Ectodermal cell (in vitro differentiated cells): ENCODE results near the gene TNN. TPM values are rescaled to one million over a fixed set of nuclear protein-coding genes. Genes with fewer than 3 reads are reported as not detected.
"Not testable (repeated sequence)": the region's sequence is repeated elsewhere in the genome, so short reads cannot be mapped to it uniquely, and the experiment has no call there.

Experiments
- H3K27ac ChIP-seq: 2 replicates; pipeline ENCODE4 v1.7.0; 2013; ENCODE audit warnings: mild to moderate bottlenecking, low read depth, low read length; ENCODE audit not compliant: insufficient read depth, poor library complexity, severe bottlenecking
- H3K27me3 ChIP-seq: 2 replicates; pipeline ENCODE4 v1.7.0; 2013; ENCODE audit warnings: mild to moderate bottlenecking, low read length; ENCODE audit not compliant: insufficient read depth, control insufficient read depth, poor library complexity, severe bottlenecking
- H3K36me3 ChIP-seq: one replicate; pipeline ENCODE4 v1.7.0; 2013; ENCODE audit warnings: low read length; ENCODE audit not compliant: control insufficient read depth, insufficient read depth
- H3K4me1 ChIP-seq: one replicate; pipeline ENCODE4 v1.7.0; 2013; ENCODE audit warnings: low read length; ENCODE audit not compliant: control insufficient read depth, insufficient read depth
- H3K4me3 ChIP-seq: 2 replicates; pipeline ENCODE4 v1.7.0; 2013; ENCODE audit warnings: low read depth, low read length, control low read depth; ENCODE audit not compliant: insufficient read depth
- H3K9me3 ChIP-seq: 2 replicates; pipeline ENCODE4 v1.7.0; 2013; ENCODE audit warnings: mild to moderate bottlenecking, low read length, moderate library complexity; ENCODE audit not compliant: control insufficient read depth
- WGBS, 2 experiments: methylation state at CpG; one replicate each; pipeline ENCODE4 v1.1.7; 2013; ENCODE audit warnings: missing lambda C conversion rate in 2 of 2; 5-methylcytosine and 5-hydroxymethylcytosine counted together
- polyA plus RNA-seq, 4 experiments: library from polyadenylated mRNA; stranded (reverse); fragments of 50-300 nt; gene quantifications; one replicate each; pipeline ENCODE4 v1.2.3, GENCODE V29; 2013

The TNN gene, protein sequence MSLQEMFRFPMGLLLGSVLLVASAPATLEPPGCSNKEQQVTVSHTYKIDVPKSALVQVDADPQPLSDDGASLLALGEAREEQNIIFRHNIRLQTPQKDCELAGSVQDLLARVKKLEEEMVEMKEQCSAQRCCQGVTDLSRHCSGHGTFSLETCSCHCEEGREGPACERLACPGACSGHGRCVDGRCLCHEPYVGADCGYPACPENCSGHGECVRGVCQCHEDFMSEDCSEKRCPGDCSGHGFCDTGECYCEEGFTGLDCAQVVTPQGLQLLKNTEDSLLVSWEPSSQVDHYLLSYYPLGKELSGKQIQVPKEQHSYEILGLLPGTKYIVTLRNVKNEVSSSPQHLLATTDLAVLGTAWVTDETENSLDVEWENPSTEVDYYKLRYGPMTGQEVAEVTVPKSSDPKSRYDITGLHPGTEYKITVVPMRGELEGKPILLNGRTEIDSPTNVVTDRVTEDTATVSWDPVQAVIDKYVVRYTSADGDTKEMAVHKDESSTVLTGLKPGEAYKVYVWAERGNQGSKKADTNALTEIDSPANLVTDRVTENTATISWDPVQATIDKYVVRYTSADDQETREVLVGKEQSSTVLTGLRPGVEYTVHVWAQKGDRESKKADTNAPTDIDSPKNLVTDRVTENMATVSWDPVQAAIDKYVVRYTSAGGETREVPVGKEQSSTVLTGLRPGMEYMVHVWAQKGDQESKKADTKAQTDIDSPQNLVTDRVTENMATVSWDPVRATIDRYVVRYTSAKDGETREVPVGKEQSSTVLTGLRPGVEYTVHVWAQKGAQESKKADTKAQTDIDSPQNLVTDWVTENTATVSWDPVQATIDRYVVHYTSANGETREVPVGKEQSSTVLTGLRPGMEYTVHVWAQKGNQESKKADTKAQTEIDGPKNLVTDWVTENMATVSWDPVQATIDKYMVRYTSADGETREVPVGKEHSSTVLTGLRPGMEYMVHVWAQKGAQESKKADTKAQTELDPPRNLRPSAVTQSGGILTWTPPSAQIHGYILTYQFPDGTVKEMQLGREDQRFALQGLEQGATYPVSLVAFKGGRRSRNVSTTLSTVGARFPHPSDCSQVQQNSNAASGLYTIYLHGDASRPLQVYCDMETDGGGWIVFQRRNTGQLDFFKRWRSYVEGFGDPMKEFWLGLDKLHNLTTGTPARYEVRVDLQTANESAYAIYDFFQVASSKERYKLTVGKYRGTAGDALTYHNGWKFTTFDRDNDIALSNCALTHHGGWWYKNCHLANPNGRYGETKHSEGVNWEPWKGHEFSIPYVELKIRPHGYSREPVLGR (N-terminal part only)
- 0.56 TPM for polyA plus RNA-seq (2013, experiment 1 of 4)
- 0.32 TPM for polyA plus RNA-seq (2013, experiment 2 of 4)
- 0.32 TPM for polyA plus RNA-seq (2013, experiment 3 of 4)
- polyA plus RNA-seq (2013, experiment 4 of 4), result 0.32 TPM

DNA sequence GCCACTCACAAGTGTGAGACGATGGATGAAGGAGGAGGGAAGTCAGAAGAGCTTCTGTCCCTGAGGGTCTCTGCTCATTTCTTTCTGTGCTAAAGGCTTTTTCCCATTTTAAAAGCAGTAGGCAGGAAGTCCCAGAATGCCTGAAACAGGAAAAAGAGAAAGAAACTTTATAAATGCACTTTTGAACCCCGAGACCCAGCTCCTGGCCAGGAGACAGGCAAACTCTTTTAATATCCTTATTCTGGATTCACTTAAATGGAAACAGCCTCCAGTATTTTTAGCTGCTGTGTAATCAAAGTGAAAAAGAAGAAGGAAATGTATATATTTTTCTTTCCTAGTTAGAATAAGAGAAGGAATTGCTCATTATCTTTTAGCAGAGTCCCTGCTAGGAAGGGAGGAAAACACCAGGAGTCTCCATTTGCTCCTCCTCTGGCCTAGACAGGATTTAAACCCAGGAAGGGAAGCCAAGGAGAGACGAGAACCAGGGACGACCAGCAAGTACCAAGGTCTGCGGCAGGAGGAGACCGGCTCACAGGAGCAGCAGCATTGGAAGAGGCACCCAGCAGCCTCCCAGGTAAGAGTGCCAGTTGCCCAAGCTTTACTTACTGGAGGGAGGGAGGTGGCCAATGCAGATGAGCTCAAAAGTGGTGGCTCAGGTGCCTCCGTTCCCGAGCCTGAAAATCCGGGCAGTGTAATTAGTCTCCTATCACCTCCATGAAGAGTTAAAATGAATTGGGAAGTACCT, at the start of gene TNN:
TNN (plus strand) TSS at position 472 of the 745 bp plus-strand sequence. CDS start 9,586 bp downstream, outside the sequence.
- H3K4me3 ChIP-seq, result no peak within 1 kb of the TSS
- H3K4me1 ChIP-seq, result no peaks in the 10 kb centered on the region
- 85 to 87% methylated on average over 9 of the region's 9 CpGs for WGBS, 2 experiments
- H3K9me3 ChIP-seq, result no peaks in the 10 kb centered on the region
- no peaks in the 10 kb centered on the region for H3K27me3 ChIP-seq
- H3K27ac ChIP-seq, result no peak within 1 kb of the TSS
- H3K36me3 ChIP-seq, result no peaks in the 10 kb centered on the region

DNA sequence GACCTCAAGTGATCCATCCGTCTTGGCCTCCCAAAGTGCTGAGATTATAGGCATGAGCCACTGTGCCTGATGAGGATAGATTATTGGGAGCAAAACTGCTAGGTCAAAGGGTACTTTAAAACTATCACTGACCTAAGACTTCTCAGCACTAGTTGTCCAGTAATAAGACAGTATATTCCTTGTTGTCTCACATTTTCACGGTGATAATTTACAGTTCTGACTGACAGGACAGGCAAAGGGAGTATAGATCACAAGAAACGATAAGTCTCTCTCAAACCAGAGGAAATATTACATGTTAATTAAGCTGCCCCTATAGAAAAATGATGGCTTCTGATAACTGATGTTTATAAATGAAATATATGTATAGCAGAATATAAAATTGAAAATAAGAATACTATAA, 48.1 kb upstream of the TNN start:
- no peak overlapping the region for H3K27ac ChIP-seq
- WGBS, 2 experiments, result 91 to 94% methylated on average over 2 to 3 of the region's 3 CpGs
- H3K36me3 ChIP-seq, result peaks cover 5% of the 10 kb centered on the region
- no peaks in the 10 kb centered on the region for H3K27me3 ChIP-seq
- no peaks in the 10 kb centered on the region for H3K4me1 ChIP-seq
- no peaks in the 10 kb centered on the region for H3K9me3 ChIP-seq
- H3K4me3 ChIP-seq, result no peak overlapping the region

DNA sequence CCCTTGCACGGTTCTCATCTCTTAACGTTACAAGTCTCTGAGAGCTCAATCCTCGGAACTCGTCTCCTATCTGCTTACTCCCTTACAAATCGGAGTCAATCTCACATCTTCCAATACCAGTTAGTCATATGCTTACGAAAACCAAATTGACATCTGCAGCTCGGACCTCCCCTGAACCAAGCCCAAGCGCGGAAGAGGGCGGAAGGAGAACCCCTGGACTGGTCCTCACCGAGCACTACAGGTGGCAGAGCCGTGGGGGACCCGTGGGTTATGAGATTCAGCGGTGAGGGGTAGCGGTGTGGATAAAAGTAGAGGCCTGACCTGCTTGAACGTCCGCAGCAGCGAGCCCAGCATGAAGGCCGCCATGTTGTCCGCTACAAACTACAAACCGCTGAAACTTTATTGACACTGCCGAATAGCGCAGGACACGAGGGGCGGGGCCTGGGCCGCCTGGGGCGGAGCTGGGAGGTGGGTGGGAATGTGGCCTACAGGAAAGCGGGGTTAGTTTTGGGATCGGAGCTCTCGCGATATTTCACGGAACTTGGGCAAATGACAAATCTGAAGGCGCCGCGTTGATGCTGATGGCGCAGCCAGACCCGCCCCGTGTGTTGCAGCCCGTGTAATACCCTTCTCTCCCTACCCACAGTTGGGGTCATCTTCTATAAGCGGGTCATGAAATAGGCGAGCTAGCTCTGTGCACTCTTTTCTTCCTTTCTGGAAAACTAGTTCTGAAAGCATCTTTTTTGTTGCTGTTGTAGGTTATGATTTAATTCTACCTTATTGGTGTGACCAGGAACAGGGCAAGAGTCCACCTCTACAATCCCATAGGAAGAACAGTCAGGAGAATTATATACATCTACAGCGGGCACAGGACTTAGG, 44.4 kb upstream of the TNN start, which contains the start of gene MRPS14:
MRPS14 (minus strand) TSS at position 383 of the 879 bp plus-strand sequence; CDS start at position 366, 17 bp downstream.
- no peaks in the 10 kb centered on the region for H3K4me1 ChIP-seq
- no peaks in the 10 kb centered on the region for H3K27me3 ChIP-seq
- H3K4me3 ChIP-seq, result peak within 1 kb of the TSS; percentile 66
- H3K27ac ChIP-seq, result peak within 1 kb of the TSS; percentile 78
- H3K36me3 ChIP-seq, result no peaks in the 10 kb centered on the region
- WGBS, 2 experiments, result 5% methylated on average over 42 of the region's 42 CpGs
- H3K9me3 ChIP-seq, result no peaks in the 10 kb centered on the region

DNA sequence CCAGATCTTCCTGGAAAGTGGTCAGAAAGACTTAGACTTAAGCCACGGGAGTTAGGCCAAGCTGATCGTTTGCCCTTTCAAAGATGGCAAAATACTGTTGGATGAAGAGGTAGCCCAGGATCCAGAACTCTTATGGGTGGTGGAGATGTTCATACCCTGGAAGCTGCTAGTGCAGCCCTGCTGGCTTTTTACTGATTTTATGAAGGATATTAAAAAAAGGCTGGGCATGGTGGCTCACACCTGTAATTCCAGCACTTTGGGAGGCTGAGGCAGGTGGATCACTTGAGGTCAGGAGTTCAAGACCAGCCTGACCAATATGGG, 43.8 kb upstream of the TNN start:
- H3K27me3 ChIP-seq, H3K4me1 ChIP-seq, H3K9me3 ChIP-seq, H3K36me3 ChIP-seq: not testable (repeated sequence)
- Histone ChIP-seq H3K27ac (peak overlapping the region; percentile 78), H3K4me3 (peak overlapping the region; percentile 66)
- WGBS, 2 experiments, result 96% methylated on average over 2 of the region's 2 CpGs

DNA sequence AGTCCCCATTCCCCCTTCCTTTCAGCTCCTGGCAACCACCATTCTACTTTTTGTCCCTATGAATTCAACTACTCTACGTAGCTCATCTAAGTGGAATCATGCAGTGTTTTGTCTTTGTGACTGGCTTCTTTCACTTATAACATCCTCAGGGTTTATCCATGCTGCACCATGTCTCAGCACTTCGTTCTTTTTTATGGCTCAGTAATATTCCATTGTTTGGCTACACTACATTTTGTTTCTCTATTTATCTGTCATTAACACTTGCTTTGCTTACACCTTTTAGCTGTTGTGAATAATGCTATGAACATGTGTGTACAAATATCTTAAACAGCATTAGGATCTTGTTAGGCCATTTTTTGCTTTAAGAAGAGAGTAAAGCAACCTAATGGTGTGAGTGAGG, 42.9 kb upstream of the TNN start:
- H3K9me3 ChIP-seq, result no peaks in the 10 kb centered on the region
- H3K4me3 ChIP-seq, result no peak overlapping the region
- no peaks in the 10 kb centered on the region for H3K36me3 ChIP-seq
- H3K27ac ChIP-seq, result no peak overlapping the region
- H3K27me3 ChIP-seq, result no peaks in the 10 kb centered on the region
- WGBS, 2 experiments, result 87 to 96% methylated on average over 2 of the region's 2 CpGs
- no peaks in the 10 kb centered on the region for H3K4me1 ChIP-seq

DNA sequence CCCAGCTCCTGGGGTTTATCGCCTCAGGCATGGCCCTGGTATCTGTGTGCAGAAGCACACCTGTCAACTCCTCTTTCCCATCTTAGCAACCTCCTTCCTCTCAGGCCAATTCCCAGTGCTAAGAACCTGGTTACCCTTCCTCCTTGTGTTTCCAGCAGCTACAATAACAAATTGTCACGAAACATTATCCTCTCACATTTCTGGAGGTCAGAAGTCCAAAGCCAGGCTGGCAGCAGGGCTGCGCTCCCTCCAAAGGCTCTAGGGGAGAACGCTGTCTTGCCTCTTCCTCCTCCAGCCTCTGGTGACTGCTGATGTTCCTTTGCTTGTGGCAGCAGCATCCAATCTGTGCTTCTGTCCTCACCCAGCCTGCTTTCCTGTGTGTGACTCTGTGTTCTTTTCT, 33.7 kb upstream of the TNN start:
- Histone ChIP-seq H3K27me3 (no peaks in the 10 kb centered on the region), H3K36me3 (no peaks in the 10 kb centered on the region), H3K4me3 (no peak overlapping the region), H3K9me3 (no peaks in the 10 kb centered on the region), H3K27ac (no peak overlapping the region), H3K4me1 (peaks cover 5% of the 10 kb centered on the region)
- 81 to 90% methylated on average over 4 of the region's 4 CpGs for WGBS, 2 experiments

DNA sequence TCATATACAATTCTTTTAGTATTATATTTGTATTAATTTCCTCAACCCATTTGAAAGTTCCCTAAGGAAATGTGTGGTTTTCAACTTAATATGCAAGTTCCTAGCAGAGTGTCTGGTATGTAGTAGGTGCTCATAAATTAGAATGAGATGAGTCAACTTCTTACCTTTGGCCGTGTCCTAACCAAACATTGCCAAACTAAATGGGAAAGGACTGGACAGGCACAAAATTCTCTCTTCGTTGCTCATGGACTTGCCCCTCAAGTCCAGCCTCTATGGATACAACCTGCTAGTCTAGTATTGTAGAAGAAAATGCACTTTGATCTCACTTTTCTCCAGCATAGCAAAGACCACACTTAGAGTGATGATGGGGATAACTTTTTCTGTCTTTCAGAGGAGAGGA, 32.9 kb upstream of the TNN start:
- 91 to 94% methylated on average over 2 of the region's 2 CpGs for WGBS, 2 experiments
- Histone ChIP-seq H3K4me3 (no peak overlapping the region), H3K4me1 (peaks cover 5% of the 10 kb centered on the region), H3K9me3 (no peaks in the 10 kb centered on the region), H3K36me3 (no peaks in the 10 kb centered on the region), H3K27me3 (no peaks in the 10 kb centered on the region), H3K27ac (no peak overlapping the region)

DNA sequence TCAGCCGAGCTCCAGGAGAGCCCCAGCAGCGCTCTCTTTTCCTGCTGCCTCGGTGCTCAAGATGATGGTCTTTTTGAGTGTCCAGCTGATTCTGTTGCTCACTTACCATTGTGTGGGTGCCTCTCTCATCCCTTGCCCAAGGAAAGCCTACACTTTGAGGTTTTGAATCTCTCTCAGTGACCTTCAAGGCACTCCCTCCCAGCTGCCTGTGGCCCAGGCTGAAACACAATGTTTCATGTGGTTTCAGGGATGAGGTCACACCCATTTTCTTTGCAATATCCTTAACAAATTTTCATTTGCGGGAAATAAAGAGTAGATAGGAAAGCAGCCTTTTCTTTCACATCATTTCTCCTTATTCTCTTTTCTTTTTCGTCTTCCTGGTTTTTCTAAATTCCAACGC, 31.8 kb upstream of the TNN start:
- H3K4me1 ChIP-seq, result peaks cover 5% of the 10 kb centered on the region
- no peak overlapping the region for H3K27ac ChIP-seq
- no peaks in the 10 kb centered on the region for H3K27me3 ChIP-seq
- H3K9me3 ChIP-seq, result no peaks in the 10 kb centered on the region
- WGBS, 2 experiments, result 93 to 95% methylated on average over 4 to 5 of the region's 6 CpGs
- no peaks in the 10 kb centered on the region for H3K36me3 ChIP-seq
- no peak overlapping the region for H3K4me3 ChIP-seq

DNA sequence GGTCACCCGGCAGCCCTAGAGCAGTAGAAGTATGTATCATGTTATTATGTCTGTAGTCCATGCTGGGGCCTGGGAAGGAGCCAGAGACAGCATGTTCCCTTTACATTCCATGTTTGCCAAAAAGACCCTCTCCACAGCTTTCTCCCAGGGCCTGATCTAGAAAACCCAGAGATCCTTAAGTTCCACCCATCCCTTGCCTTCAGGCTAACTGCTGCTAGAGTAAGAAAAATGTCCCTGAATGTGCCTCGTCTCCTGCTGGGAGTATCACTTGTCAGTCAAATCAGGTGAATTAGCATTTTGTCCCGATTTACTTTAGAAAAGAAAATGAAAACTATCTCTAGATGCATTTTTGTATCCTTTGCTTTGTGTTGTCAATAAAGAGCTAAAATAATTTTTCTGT, 31.2 kb upstream of the TNN start:
- Histone ChIP-seq H3K27me3 (no peaks in the 10 kb centered on the region), H3K4me1 (peaks cover 5% of the 10 kb centered on the region), H3K9me3 (no peaks in the 10 kb centered on the region), H3K4me3 (no peak overlapping the region), H3K36me3 (no peaks in the 10 kb centered on the region), H3K27ac (no peak overlapping the region)
- 62 to 63% methylated on average over 3 of the region's 3 CpGs for WGBS, 2 experiments
